8988T (cell line): Measurements from ENCODE around the gene PAEP.
"Not testable (repeated sequence)": the region's sequence is repeated elsewhere in the genome, so short reads cannot be mapped to it uniquely, and the experiment has no call there.

Source experiments
- DNase-seq: peaks from one replicate; pipeline ENCODE4 v3.0.0; 2011

PAEP gene

GRCh38 chr9:135526089-135526729, 35.3 kb upstream of the PAEP start:
- DNase-seq, result no peak

GRCh38 chr9:135526730-135527571, 34.6 kb upstream of the PAEP start:
- DNase-seq, result no peak

GRCh38 chr9:135528842-135529435, 32.6 kb upstream of the PAEP start:
- DNase-seq, result not testable (repeated sequence)

GRCh38 chr9:135530146-135530545, 31.4 kb upstream of the PAEP start:
- no peak for DNase-seq

- DNase-seq, result no peak
Observed at GRCh38 chr9:135531096-135531495, 30.5 kb upstream of the PAEP start.

- no peak for DNase-seq
Observed at GRCh38 chr9:135533113-135533512, 28.4 kb upstream of the PAEP start.

GRCh38 chr9:135533674-135534073, 27.9 kb upstream of the PAEP start:
- no peak for DNase-seq

- not testable (repeated sequence) for DNase-seq
Observed at GRCh38 chr9:135534192-135534711, 27.3 kb upstream of the PAEP start.

GRCh38 chr9:135534826-135535225, 26.7 kb upstream of the PAEP start:
- DNase-seq, result not testable (repeated sequence)

- not testable (repeated sequence) for DNase-seq
Observed at GRCh38 chr9:135535631-135536030, 25.9 kb upstream of the PAEP start.

GRCh38 chr9:135536216-135536615, 25.3 kb upstream of the PAEP start:
- no peak for DNase-seq

- DNase-seq, result not testable (repeated sequence)
Observed at GRCh38 chr9:135543262-135543894, 18.2 kb upstream of the PAEP start.

- DNase-seq, result no peak
Observed at GRCh38 chr9:135544981-135545635, 16.4 kb upstream of the PAEP start.

GRCh38 chr9:135545646-135546176, 15.8 kb upstream of the PAEP start, which contains the start of gene OBP2A:
Gene OBP2A, plus strand, starts transcription at chr9:135546126. Its CDS starts 55 bp downstream, at chr9:135546181.
- not testable (repeated sequence) for DNase-seq

- DNase-seq, result not testable (repeated sequence)
Observed at GRCh38 chr9:135546792-135547617, 14.6 kb upstream of the PAEP start.

GRCh38 chr9:135547756-135548736, 13.5 kb upstream of the PAEP start:
- DNase-seq, result no peak

GRCh38 chr9:135549478-135550343, 11.8 kb upstream of the PAEP start:
- not testable (repeated sequence) for DNase-seq

GRCh38 chr9:135550344-135550918, 11.1 kb upstream of the PAEP start:
- DNase-seq, result no peak

- no peak for DNase-seq
Observed at GRCh38 chr9:135551031-135551430, 10.5 kb upstream of the PAEP start.
